Glomerular endothelial cell (primary cell): Measurements from ENCODE around the gene RPTOR. TPM values are rescaled to one million over a fixed set of nuclear protein-coding genes. Genes with fewer than 3 reads are reported as not detected.

Source experiments
- DNase-seq: peaks from one replicate; pipeline ENCODE4 v3.0.0-alpha.2; 2011; ENCODE audit warnings: low read depth, low spot score; ENCODE audit errors: extremely low read depth
- total RNA-seq: library from RNA; depleted of rRNA; stranded (reverse); fragments of >200 nt; gene quantifications from 2 replicates; pipeline ENCODE4 v1.2.3, GENCODE V29; 2015

Gene RPTOR
- total RNA-seq, 1 donor from 2014 or later = 37.5 TPM

DNA sequence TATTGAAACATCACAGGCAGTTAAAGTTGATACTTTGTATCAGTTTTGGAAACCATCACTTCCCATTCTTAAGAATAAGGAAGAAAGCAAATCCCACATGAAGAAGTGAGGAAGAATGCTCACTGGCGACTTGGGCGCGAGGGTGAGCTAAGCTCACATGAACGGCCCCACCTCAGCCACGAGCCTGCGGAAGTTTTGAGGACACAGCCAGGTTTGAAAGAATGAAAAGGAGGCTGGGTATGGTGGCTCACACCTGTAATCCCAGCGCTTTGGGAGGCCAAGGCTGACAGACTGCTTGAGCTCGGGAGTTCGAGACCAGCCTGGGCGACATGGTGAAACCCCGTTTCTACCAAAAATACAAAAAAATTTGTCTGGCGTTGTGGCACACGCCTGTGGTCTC is 336.7 kb downstream of the RPTOR start:
- no peak for DNase-seq

DNA sequence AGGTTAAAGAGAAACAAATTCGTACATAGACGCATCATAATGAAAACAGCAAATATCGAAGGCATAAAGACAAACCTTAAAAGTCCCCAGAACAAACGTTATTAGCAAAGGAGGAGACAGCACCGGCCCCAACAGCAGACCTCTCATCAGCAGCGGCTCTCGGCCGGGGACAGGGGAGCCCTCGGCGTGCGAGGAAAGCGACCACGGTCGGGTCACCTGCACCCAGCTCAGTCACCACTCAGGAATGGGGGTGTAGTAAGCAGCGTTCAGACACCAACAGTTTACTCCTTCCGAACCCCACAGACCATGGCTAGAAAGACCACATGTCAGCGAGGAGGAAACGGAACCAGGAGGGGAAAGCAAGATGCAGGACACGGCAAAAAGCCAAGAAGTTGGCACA is 337.7 kb downstream of the RPTOR start:
- DNase-seq = no peak

DNA sequence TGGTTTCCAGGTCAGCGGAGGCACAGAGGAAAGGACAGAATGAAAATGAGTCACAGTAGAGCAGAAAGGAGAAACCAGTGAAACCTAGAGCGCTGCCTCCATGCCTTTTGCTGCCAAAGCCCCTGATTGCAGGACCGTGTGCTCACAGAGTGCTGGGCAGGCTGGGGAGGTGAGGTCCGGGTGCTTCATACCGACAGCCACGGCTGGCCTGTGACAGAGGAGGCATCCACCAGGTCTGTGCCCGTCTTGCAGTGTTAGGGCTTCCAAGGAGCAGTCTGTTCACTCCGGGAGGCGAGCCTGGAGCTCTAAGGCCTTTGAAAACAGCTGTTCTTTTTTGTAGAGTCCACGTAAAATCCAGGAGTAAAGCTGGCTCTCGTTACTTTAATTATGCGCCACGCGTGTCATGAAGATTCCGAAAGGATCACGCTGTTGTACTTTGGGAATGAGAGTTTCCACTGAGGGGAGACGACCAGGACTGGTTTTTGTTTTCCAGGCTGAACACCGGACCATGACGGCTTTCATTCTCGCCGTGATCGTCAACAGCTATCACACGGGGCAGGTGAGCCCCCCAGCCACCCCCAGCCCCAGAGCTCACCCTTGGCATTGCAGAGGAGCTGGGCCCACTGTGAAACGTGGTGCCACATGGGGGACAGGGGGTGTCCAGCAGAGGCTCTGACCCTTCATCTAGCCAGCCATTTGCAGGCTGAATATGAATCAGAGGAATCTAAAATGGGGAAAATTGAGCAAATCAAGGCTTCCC is 338.5 kb downstream of the RPTOR start:
- no peak for DNase-seq

DNA sequence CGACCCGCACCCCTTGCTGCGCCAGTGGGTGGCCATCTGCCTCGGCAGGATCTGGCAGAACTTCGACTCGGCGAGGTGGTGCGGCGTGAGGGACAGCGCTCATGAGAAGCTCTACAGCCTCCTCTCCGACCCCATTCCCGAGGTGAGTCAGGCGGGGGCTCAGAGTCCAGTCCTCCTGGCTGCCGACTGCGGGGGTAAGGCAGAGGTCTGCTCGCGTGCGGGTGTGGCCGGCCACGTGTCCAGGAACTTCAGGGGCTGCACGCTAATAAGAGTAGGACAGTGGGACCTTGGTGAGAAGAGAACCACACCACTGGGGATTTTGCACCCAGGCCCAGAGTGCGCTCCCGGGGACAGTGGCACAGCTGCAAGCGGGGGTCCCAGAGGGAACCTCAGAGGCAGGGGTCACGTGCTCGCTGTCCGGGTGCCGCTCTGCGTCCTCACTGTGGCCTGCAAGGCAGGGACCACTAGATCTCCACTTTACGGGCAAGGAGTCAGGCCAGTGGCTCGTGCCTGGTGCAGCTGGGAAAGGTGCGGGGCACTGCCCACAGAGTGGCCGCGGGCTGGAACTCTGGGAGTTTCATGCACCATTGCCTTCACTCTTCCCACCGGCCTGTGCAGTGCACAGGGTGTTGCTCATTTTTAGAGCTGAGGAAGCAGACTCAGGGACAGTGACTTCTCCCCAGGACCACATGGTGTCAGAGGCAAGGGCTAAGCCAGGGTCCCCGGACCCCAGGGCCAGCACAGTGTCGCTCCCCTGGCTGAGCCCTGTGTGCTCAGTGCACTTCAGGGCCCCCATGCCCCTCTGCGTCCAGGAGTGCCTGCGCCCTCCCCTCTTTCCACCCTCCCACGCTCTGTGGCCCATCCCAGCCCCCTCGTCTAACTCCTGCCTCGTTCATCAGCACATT is 339.4 kb downstream of the RPTOR start:
- no peak for DNase-seq

DNA sequence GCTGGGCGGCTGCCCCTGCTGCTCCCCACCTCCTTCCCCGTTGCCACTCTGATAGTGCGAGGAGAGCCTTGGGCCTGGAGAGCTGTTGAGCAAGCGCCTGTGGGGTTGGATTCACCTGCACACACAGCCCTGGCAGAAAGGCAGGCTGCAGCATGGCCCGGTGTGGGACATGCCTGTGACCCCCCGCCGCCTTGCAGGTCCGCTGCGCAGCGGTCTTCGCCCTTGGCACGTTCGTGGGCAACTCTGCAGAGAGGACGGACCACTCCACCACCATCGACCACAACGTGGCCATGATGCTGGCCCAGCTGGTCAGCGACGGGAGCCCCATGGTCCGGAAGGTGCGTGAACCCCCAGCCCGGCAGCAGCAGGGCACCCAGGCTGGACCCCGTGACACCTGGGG is 340.2 kb downstream of the RPTOR start:
- DNase-seq = no peak

DNA sequence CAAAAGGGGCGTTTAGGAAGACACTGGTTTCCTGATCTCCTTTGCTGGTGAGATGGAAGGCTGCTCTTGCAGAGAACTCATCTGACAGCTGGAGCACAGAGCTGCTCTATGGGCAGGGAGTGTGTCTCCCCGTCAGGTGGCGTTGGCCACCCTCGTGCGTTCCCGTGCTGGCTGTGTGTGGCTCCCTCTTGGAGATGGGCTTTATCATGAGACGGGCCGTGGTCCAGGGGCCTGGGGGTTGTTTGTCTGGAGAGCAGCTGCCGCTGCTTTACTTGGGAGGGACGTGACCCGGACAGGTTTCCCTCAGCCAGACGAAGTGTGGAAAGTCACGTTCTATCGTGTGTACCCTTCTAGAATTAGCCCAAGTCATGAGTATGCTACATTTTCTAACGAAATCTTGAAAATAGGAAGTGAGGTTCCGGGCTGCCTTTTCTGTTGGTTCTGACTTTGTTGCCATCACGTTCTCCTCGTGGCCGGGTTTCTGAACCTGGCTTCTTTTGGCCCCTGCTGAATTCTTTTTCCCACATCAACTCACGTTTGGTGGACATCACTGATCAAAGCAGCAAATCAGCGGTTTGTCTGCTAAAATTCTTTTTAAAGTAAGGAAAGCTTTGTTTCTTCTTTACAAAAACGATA is 341.4 kb downstream of the RPTOR start:
- DNase-seq = no peak

DNA sequence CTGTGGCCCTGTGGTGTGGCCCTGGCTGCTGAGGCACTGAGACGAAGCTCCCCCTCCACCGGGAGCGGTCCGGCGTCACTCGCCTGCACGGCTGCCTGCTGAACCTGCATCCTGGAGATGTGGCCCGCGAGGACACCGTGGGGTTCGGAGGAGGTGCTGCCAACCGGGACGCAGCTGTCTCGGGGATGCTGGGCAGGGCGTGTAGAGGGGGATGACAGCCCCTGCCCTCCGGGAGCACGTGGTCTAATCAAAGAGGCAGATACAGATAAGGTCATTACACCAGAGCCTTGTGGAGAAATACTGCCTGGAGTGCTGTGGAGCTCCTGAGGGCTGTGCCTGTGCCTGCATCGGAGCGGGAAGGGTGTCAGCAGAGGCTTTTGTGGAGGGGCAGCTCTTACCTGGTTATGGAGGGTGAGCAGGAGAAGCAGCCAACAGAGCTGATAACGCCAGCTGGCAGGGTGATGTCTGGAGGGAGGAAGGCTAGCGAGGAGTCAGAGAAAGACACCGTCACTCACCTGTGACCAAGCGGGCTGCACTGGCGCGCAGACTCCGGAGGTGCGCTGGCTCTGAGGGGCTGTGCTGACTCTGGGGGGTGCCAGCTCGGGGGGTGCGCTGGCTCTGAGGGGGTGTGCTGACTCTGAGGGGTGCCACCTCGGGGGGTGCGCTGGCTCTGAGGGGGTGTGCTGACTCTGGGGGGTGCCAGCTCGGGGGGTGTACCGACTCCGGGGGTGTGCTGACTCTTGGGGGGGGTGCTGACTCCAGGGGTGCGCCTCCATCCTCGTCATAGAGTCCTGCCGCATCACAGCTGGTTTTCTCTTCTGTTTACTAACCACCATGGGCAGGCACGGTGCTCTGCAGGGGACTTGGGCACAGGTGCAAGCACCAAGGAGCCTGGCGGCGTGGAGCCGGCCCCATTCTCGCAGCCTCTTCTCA is 342.3 kb downstream of the RPTOR start:
- DNase-seq = no peak

DNA sequence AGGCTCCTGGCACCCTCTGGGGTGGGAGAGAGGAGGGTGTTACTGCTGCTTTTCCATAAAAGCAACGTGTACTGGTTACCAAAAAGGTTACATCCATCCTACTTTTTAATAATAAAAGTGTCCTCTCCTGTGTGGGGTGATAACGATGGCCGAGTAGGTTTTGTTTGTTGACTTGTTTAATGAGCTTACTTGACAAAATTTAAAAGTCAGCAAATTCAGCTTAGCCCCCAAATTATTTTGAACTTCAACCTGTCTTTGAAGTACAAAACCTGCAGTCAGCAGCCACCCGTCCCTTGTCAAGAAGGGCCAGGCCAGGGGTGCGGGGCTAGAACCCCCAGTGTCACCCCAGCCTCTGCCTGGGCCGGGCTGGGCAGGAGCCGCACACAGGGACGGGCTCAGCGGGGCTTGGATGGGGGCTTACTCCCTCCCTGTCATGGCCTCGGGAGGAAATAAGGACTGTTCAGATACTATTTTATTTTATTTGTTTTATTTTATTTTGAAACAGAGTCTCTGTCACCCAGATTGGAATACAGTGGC is 343.1 kb downstream of the RPTOR start:
- DNase-seq = no peak

DNA sequence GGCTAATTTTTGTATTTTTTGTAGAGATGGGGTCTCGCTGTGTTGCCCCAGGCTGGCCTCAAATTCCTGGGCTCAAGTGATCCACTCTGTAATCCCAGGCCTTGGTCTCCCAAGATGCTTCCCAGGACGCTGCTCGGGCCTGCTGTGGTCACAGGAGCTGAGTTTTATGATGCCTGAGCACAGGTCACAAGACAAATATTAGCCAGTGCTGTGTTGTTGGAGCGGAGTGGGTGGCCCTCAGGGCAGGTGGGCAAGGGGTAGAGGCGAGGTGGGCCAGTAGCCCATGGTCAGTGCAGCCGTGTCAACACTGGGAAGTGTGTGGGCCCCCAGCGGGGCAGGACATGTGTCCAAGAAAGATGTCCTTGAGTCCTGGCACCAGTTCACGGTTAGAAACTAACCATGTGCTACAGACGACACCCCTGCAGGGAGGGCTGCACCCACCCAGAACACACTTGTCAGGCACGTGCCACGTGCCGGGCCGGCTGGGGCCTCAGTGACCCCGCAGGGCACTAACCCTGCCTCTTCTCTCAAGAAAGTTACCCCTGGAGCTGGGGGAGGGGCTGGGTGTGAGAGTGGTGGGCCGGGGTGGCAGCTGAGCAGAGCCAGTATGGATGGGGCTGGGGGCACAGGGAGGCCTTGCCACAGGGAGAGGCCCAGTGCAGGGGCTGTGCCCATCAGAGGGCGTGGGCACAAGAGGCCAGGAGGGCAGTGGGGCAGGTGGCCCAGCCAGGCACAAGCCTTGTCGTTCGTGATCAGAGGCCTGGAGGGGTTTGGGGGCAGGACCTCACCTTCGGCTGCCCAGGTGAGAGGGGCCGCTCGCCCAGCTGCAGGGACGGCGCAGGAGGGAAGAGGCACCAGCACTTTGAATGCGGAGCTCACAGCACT is 343.9 kb downstream of the RPTOR start:
- DNase-seq = no peak

DNA sequence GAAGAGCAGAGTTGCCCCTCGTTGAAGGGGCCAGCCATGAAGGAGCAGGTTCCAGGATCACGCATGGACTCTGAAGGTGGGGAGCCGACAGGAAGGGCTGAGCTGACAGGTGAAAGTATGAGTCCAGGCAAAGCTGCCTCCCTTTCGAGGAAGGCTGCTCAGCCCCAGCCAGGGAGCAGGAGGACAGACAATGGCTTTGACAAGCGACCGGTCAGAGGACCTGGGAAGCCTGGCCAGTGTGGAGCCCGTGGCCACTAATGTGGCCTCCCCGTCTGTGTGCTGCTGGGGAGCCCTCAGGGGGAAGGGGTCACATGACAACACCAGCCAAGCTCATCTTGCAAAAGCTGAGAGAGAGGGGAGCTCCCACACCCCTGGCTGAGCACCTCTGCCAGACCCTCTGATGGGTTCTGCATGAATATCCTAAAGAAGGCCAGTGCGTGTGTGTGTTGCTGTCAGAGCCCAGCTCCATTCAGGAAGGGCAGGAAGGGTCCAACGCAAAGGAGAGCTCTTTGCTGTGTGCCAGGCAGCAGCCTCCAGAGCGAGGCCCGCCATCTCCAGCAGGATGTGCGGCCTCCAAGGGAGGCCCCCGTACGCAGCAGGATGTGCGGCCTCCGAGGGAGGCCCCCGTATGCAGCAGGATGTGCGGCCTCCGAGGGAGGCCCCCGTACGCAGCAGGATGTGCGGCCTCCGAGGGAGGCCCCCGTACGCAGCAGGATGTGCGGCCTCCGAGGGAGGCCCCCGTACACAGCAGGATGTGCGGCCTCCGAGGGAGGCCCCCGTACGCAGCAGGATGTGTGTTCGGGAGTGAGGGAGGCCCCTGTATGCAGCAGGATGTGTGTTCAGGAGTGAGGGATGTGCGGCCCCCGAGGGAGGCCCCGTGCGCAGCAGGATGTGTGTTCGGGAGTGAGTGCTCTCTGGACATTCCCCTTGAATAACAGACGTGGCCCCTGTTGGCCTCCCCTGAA is 344.9 kb downstream of the RPTOR start:
- no peak for DNase-seq

DNA sequence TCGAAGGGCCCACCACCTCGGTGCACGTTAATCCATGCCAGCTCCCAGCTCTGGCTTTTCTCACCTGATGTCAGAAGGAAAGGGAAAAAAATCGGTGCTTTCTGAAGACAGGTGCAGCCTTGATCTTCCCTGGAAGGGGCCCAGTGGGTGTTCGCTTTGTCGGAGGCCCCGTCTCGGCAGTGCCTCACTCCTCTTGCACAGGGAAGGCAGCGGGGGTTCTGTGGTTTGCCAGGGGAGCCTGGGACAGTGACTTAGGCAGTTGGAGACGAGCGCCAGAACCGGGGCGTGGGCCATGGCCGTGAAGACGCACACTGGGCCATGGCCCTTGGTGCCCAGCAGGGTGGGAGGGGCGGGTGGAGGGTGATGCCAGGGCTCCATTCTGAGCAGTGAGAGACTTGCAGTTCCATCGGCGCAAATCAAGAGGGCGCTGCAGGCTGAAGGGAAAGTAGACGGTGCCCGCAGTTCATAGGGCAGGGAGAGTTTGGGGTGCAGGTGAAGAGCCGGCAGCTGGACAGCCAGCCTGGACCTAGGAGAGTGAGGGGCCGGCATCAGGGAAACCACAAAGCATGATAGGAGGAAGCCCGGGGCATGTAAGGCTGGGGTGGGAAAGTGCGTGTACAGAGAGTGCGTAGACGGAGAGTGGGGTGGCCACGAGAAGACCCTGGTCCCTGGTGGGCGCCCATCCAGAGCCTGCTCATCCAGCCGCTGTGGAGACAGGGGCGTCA is 345.7 kb downstream of the RPTOR start:
- no peak for DNase-seq

DNA sequence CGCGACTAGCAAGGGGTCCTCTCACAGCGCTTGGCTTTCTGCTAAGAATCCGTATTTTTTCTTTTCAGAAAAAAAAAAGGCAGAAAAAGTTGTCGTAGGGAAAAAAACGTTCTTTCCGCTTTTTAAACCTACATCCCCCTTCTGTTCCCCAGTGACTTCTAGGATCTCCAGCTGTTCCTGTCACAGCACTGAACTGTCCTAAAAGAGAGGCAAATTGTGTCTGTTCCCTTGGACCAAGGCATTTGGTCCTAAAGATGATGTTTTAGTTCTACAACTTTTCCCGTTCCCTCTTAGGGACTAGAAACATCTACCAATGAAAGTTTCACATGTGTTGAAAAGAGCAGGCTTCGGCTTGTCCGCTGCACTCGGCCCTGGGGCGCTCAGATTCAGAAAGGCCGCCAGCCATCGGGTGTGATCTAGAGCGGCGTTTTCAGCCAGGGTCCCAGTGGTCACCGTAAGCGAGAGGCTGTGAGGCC is 346.3 kb downstream of the RPTOR start:
- no peak for DNase-seq

DNA sequence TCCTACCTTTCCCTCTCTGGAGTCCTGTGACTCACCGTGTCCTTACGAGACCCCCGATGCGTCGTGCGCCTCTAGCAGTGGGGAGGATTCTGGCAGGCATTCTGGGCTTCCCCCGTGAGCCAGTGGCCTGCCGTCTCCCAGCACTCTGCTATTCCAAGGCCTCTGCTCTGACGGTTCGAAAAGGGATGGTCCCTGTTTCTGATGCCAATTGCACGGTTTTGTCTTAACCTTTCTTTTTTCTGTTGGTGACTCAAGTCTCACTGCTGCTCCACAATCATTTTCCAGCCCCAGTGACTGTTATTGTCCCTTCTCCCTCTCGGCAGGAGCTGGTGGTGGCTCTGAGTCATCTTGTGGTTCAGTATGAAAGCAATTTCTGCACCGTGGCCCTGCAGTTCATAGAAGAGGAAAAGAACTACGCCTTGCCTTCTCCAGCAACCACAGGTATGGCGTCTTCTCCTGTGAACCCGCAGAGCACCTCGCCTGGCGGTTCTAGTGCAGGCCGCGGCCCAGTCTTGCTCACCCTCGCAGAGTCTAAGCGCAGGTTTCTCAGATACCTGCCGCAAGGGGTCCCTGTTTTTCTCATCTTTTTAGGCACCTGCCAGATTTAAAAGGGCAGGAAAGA is 346.9 kb downstream of the RPTOR start:
- no peak for DNase-seq

DNA sequence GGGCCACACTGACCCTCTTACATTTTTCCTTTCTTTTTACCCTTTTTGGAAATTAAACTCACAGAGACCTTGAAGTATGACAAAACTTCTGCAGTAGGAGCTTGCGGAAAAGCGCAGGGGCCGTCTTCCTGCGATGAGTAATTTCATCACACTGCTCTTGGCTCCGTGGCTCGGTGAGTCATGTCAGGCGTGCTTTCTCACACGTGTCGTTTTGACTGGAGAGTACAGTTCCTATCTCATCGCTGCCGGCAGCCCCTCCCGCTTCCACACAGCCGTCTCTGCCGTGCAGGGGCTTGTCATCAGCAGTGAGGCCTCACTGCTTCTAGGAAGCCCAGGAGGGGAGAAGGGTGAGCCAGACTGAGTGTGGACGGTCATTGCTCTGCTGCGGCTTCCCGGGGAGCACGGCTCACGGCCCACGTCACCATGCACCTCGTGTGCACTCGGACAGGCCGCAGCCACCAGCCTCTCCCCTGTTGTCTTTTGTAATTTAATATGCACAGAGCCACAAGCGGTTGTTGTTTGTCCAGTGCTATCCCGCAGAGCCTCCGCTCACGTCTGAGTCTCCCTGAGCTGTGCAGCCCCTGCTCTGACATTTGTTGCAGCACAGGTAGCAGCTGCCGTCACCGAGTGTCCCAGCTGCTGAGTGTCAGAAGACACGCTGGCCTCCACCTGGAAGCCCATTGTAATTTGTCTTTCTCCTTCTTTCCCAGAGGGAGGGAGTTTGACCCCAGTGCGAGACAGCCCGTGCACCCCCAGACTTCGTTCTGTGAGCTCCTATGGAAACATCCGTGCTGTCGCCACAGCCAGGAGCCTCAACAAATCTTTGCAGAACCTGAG is 347.6 kb downstream of the RPTOR start:
- peak; percentile 69 for DNase-seq

DNA sequence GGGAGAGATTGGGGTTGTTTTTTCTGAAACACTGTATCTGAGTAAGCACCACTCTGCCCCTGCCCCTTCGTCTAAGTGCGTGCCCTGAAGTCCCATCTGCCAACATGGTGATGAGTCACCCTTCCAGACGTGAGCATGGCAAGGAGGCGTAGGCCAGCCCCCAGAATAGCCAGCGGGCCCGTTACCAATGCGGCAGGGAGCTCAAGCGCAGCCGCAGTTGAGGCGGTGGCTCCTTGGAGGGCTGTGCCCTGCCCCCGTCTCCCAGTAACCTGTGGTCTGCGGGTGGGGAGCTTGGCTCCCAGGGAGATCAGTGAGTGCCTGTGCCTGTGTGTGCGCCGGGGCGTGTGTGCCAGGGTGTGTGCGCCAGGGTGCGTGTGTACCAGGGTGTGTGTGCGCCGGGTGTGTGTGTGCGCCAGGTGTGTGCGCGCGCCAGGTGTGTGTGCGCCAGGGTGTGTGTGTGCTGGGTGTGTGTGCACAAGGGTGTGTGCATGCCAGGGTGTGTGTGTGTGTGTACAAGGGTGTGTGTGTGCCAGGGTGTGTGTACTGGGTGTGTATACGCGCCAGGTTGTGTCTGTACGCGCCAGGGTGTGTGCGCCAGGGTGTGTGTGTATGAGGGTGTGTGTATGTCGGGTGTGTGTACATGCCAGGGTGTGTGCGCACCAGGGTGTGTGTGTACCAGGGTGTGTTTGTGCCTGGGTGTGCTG is 348.4 kb downstream of the RPTOR start:
- no peak for DNase-seq
